ENCODE data around the gene KSR1.

KSR1 gene

GRCh38 chr17:27558341-27558740 is 102.1 kb downstream of the KSR1 start:
- DNase-seq, result no peak

GRCh38 chr17:27558842-27559505 is 102.7 kb downstream of the KSR1 start:
- DNase-seq, result no peak

DNA sequence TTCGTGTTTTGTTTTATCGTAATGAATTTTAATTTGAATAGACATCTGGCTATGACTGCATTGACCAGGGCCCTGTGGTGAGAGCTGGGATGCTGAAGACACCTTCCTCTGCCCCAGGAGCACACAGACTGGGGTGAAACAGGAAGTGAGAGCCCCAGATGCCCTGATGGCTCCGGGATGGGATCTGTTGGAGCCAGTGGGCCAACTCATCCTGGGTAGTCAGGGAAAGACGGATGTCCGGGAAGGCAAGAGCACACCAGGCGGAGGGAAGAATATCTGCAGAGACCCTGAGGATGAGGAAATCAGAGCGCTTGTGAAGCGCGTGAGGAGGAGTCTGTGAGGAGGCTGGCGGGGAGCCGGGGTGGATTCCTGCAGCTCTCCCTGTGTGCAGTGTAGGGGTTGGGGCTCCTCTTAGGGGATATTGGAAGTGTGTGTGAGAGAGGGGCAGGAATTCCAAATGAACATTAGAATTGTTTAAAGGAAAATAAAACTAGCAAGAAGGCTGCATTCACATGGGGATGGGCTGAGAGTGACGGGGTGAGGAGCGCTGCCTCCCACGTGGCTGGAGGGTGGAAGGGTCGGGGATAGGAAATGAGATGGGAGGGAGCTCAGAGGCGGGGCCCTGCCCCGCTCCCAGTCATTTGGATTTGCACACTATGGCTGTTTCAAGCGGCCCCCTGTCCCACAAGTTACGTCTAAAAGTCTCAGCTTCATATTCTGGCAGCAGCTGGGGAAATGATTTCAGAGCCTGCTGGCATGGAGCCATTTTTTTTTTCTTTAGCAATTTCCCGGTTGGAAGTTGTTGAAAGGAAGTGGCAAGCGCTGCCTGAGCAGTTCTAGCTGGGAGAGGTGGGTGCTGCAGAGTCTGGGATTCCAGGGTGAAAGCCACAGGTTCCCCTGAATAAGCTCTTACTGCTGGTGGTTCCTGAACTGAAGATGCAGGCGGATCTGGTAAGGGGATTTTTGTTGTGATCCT is 103.5 kb downstream of the KSR1 start:
- DNase-seq, result no peak

DNA sequence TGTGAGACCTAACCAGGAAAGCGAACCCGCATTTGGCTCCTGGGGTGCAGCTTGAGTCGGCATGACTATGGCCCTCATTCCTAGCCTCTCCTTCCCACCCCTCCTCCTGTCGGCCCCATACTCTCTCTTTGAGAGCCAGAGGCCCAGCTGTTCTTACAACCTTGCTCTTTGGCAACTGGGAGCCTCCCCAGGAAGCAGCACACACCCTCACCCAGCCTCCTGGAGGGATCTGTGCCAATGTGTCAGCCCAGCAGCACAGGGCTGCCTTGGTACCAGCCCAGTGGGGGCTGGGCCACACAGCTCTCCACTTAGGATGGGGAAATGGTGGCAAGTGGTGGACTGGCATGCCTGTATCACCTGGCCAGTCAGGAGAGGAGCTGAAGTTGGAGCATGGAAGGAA is 104.4 kb downstream of the KSR1 start:
- no peak for DNase-seq

- no peak for DNase-seq
These were observed 106.7 kb downstream of the KSR1 start for GRCh38 chr17:27562777-27563455.

DNA sequence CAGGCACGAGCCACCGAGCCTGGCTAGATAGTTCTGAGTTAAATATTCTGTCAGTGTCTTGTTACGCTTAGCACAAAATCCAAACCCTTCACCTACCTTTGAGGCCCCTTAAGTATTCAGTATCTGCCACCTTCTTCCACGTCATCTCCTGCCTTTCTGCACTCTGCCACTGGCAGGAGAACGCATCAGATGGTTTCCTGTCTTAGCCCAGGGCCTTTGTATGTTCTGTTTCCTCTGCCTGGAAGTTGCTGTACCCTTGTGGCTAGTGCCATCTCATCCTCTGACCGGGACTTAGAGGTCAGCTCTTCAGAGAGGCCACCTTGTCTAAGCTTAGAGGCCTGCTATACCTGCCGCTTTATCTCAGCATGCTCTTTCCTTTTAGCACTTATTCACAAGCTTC is 107.3 kb downstream of the KSR1 start:
- no peak for DNase-seq

- DNase-seq, result no peak
These were observed 108.2 kb downstream of the KSR1 start for GRCh38 chr17:27564463-27564862.

DNA sequence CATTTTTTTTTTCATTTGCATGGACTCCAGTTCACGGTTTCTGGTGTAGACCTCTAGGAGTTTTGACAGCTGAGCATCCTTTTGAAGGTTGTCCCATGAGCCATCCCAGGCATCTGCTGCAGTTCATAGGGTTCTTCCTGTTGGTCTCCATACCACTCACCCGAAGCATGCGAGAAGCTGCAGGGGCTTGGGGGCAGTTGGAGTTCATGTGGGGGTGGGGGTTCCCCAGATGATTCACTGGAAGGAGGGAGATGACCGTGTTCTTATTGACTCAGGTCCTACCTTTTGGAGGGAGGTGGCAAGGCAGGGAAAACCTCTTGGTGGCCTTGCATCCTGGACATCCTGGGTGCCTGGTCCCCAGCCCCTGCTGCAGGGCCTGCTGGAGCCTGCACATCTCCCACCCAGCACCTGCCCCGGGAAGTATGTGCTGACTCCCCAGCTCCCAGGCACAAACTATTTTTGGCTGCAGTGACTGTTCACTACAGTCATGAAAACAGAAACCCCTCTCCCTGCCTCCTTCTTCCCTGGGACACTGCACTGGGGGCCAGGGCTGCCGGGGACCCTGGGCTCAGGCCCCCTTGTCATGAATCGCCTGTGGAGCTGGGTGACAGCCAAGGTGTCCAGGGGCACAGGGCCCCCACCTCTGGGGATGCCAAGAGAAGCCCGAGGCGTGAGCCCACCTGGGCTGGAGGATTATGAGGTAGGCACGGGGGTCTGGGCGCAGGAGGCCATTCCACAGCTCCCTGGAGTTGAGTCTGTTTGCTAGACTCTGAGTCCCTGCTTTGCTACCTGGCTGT is 109.8 kb downstream of the KSR1 start:
- no peak for DNase-seq

DNA sequence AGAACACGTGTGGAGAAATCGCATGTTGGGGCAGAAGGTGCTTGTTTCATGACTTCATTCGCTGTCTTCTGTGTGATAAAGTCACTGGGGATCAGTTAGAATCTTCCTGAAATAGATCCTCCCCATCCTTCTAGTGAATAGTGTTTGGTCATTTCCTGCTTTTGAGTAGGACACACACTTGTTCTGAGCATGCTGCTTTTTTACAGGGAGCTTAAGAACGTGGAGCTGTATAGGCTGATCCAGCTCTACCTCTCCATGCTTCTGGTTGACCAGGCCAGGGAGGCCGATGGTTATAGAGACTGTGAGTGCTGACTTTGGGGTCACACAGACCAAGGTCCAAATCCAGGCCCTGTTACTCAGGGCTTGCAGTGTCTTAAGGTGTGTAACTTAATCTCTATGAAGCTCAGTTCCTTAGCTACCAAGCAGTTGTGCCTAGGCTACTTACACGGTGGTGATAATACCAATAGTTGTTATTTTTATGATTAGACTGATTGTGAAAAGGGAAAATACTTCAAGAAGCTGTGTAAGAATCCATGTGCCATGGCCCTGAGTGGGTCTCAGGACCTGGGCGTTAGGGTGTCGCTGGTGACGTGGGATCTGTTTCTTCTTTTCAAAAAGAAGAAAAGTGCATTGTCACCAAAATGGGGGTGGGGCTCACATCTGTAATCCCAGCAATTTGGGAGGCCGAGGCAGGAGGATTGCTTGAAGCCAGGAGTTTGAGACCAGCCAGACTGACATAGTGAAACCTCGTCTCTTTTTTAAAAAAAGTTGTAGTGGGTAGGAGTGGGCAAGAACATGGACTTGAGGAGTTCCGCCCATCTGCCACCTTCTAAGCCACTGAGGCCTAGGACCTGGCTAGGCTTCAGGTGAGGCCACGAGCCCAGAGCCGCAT is 110.7 kb downstream of the KSR1 start:
- no peak for DNase-seq

DNA sequence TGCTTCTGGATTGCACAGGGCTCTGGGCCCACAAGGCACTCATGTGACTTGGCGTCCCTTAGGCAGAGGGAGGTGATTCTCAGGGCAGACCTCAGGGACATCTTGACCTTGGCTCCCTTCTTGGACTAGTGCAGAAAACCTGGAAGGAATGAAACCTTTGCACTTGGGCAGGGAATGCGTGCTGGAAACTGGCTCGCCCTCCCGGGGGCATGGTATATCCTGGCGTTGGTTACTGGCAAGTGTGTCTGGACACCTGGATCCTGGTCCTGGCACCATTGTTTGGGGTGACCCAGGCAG is 111.3 kb downstream of the KSR1 start:
- no peak for DNase-seq

- DNase-seq, result no peak
These were observed 112.0 kb downstream of the KSR1 start for GRCh38 chr17:27568216-27568615.

DNA sequence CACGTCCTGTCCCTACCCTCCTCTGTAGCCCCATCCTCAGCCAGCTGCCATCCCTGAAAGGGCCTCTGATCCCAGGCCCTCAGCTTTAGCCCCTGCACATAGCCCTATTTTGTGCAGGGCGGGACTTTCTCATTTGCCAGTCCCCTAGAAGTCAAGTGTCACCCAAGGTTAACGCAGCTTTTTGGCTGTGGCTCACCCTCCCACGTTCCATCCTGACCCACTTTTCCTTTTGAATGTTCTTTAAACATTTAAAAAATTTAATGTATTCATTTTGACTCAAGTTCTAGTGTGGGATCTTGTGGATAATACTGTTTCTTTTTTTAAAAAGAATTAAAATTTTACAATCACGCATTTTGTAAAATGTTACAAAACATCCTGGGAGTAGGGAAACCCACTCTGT is 112.6 kb downstream of the KSR1 start:
- no peak for DNase-seq

DNA sequence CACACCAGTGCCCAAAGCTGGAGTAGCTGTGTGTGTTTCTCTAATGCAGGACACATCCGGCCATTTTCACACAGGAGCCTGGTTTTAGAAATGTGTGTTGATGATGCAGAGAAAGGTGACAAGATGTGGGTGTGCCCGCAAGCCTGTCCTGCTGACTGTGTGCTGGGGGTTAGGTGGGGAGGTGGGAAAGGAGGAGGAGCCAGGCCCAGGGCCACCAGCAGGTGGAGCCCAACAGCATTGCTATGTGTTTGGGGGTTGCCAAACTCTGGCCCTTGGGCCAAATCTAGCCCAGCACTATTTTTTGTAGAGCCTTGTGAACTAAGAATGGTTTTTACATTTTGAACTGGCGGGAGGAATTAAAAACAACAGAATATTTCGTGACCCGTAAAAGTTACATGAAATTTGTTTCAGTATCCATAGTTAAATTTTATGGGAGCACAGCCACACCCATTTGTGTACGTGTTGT is 113.0 kb downstream of the KSR1 start:
- peak; percentile 21 for DNase-seq

DNA sequence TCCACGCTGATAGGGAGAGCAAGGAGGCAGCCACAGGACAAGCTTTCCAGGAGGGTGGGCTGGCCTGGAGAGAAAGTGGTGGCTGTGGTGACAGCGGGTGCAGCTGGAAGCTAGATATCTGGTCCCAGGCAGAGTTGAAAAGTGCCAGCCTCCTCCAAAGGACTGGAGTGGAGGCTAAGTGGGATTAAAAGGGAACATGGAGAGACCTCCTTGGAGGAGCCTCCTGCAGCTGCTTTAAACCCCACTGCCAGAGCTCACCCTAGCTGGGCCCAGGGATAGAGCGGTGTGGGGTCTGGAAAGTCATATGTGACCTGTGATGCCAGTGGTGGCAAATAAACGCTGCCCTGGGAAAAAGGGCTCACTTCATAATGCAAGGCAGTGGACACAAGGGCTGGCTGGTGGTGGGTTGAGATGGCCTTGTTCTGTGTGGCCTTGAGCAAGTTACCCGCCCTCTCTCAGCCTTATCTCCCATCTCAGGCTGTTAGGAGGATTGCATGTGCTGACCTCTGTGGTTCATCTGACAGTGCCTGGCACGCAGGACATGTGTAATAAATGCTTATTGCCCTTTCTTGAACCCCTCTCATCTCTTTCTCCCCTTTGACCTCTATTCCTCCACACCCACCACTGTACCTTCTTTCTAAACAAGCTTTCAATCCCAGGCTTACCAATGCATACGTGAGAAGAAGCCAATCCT is 113.8 kb downstream of the KSR1 start:
- no peak for DNase-seq

- no peak for DNase-seq
These were observed 114.3 kb downstream of the KSR1 start for GRCh38 chr17:27570578-27570914.

- DNase-seq, result no peak
These were observed 115.5 kb downstream of the KSR1 start for GRCh38 chr17:27571563-27572352.

GRCh38 chr17:27572665-27573064 is 116.4 kb downstream of the KSR1 start:
- peak; percentile 17 for DNase-seq

- no peak for DNase-seq
These were observed 117.3 kb downstream of the KSR1 start for GRCh38 chr17:27573548-27573947.

DNA sequence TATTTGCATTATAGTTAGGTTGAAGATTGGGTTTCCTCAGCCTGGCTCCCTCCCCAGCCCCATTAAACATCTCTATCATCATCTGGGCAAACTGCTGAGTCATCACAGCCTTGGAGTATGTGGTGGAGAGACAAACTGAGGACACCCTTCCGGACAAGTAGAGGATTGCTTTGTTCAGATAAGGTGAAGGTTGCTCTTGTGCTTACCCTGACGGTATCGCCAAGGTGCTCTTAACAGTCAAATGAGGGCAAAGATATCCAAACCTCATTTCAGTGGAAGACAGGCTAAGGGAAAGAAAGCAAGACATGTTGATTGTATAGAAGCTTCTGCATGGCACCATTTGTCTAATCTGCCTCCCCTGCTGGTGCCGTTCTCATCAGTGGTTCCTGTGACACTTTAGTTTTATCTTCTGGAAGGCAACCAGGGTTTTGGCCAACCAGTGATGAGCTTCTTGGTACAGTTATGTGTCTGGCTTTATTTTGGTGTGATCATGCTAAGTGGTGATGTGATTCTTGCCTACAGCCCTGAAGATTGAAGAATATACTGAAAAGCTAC is 117.8 kb downstream of the KSR1 start:
- no peak for DNase-seq
